HG03575 (cell line): ENCODE results near the gene PLXNB3.
"Not testable (repeated sequence)": the region's sequence is repeated elsewhere in the genome, so short reads cannot be mapped to it uniquely, and the experiment has no call there.

Experiments used
- ATAC-seq: cut with Tn5 transposase; IDR thresholded peaks from one replicate; pipeline ENCODE4 v1.9.1; 2021; ENCODE audit not compliant: unreplicated experiment, insufficient number of reproducible peaks, low FRiP score; ENCODE audit errors: extremely low read depth

The PLXNB3 gene

GRCh38 chrX:153731117-153731844 lies 32.8 kb upstream of the PLXNB3 start:
- no peak for ATAC-seq

- ATAC-seq = no peak
Observed at GRCh38 chrX:153731845-153732215, 32.2 kb upstream of the PLXNB3 start.

- ATAC-seq = no peak
Observed at GRCh38 chrX:153732401-153732800, 31.6 kb upstream of the PLXNB3 start.

GRCh38 chrX:153733651-153734240 lies 30.3 kb upstream of the PLXNB3 start:
- no peak for ATAC-seq

GRCh38 chrX:153734871-153735270 lies 29.2 kb upstream of the PLXNB3 start:
- no peak for ATAC-seq

GRCh38 chrX:153735274-153735673 lies 28.8 kb upstream of the PLXNB3 start:
- ATAC-seq = no peak

GRCh38 chrX:153736071-153736820 lies 27.8 kb upstream of the PLXNB3 start:
- no peak for ATAC-seq

GRCh38 chrX:153736871-153737441 lies 27.1 kb upstream of the PLXNB3 start:
- ATAC-seq = no peak

GRCh38 chrX:153738056-153738605 lies 25.9 kb upstream of the PLXNB3 start:
- ATAC-seq = no peak

- no peak for ATAC-seq
Observed at GRCh38 chrX:153739754-153740486, 24.1 kb upstream of the PLXNB3 start.

GRCh38 chrX:153740631-153741222 lies 23.3 kb upstream of the PLXNB3 start:
- ATAC-seq = no peak

GRCh38 chrX:153741446-153741845 lies 22.6 kb upstream of the PLXNB3 start:
- no peak for ATAC-seq

GRCh38 chrX:153742111-153742510 lies 21.9 kb upstream of the PLXNB3 start:
- not testable (repeated sequence) for ATAC-seq

GRCh38 chrX:153742796-153743467 lies 21.1 kb upstream of the PLXNB3 start:
- ATAC-seq = not testable (repeated sequence)

- not testable (repeated sequence) for ATAC-seq
Observed at GRCh38 chrX:153743468-153744209, 20.4 kb upstream of the PLXNB3 start.

GRCh38 chrX:153744210-153745066 lies 19.6 kb upstream of the PLXNB3 start:
- ATAC-seq = no peak

GRCh38 chrX:153745067-153745433 lies 19.0 kb upstream of the PLXNB3 start:
- not testable (repeated sequence) for ATAC-seq
